GM18511 (cell line): ENCODE results near the gene KDELR3.

Experiments
- ATAC-seq: cut with Tn5 transposase; IDR thresholded peaks from one replicate; pipeline ENCODE4 v1.9.1; 2021; ENCODE audit warnings: mild to moderate bottlenecking, moderate library complexity; ENCODE audit not compliant: unreplicated experiment

KDELR3 gene

GRCh38 chr22:38467904-38468442 is at the start of gene KDELR3:
TSS of gene KDELR3 (plus strand) at chr22:38468096. CDS start at chr22:38468234, 138 bp downstream.
- ATAC-seq: no peak

- no peak for ATAC-seq
These were observed 49.3 kb upstream of the KDELR3 start for GRCh38 chr22:38418589-38418988.

- no peak for ATAC-seq
These were observed 48.6 kb upstream of the KDELR3 start for GRCh38 chr22:38419121-38419857.

GRCh38 chr22:38419858-38420160 is 48.1 kb upstream of the KDELR3 start:
- no peak for ATAC-seq

- ATAC-seq: no peak
These were observed 47.2 kb upstream of the KDELR3 start for GRCh38 chr22:38420734-38421133.

- no peak for ATAC-seq
These were observed 45.0 kb upstream of the KDELR3 start for GRCh38 chr22:38422611-38423511.

GRCh38 chr22:38423512-38424503 is 44.1 kb upstream of the KDELR3 start:
- no peak for ATAC-seq

- ATAC-seq: no peak
These were observed 43.3 kb upstream of the KDELR3 start for GRCh38 chr22:38424525-38425080.

GRCh38 chr22:38426628-38427027 is 41.3 kb upstream of the KDELR3 start:
- ATAC-seq: no peak

GRCh38 chr22:38427465-38427864 is 40.4 kb upstream of the KDELR3 start:
- no peak for ATAC-seq

- no peak for ATAC-seq
These were observed 40.0 kb upstream of the KDELR3 start for GRCh38 chr22:38427940-38428339.

- no peak for ATAC-seq
These were observed 39.2 kb upstream of the KDELR3 start for GRCh38 chr22:38428714-38429113.

- ATAC-seq: no peak
These were observed 38.3 kb upstream of the KDELR3 start for GRCh38 chr22:38429499-38430068.

GRCh38 chr22:38431266-38432010 is 36.5 kb upstream of the KDELR3 start:
- ATAC-seq: no peak

GRCh38 chr22:38432264-38432663 is 35.6 kb upstream of the KDELR3 start:
- no peak for ATAC-seq

GRCh38 chr22:38433871-38434270 is 34.0 kb upstream of the KDELR3 start:
- no peak for ATAC-seq

GRCh38 chr22:38435010-38435409 is 32.9 kb upstream of the KDELR3 start:
- ATAC-seq: no peak

- ATAC-seq: no peak
These were observed 31.9 kb upstream of the KDELR3 start for GRCh38 chr22:38435965-38436364.

- no peak for ATAC-seq
These were observed 31.1 kb upstream of the KDELR3 start for GRCh38 chr22:38436629-38437395.
